K562 (cell line): ENCODE results near the gene NCF2. TPM values are rescaled to one million over a fixed set of nuclear protein-coding genes. Genes with fewer than 3 reads are reported as not detected.

ENCODE experiments used
- ASH1L ChIP-seq: fragments of 450-650 bp; IDR thresholded peaks from 2 replicates; pipeline ENCODE4 v1.6.1; 2018; ENCODE audit warnings: borderline replicate concordance, mild to moderate bottlenecking, low read depth; ENCODE audit not compliant: partially characterized antibody
- BCOR ChIP-seq: fragments of 450-650 bp; IDR thresholded peaks from 2 replicates; pipeline ENCODE4 v1.6.1; 2016
- CBFB ChIP-seq: sonication (generic); formaldehyde crosslinking; IDR thresholded peaks from 2 replicates; pipeline ENCODE4 v1.4.0; 2020; ENCODE audit warnings: mild to moderate bottlenecking, missing genetic modification reagents
- CBX2 ChIP-seq: fragments of 200-600 bp; sonication (generic); IDR thresholded peaks from one replicate; pipeline ENCODE4 v1.6.1; 2012; ENCODE audit warnings: mild to moderate bottlenecking, low read length, inconsistent platforms; ENCODE audit not compliant: insufficient read depth, poor library complexity, severe bottlenecking
- CHD1 ChIP-seq: fragments of 200-600 bp; sonication (generic); IDR thresholded peaks from one replicate; pipeline ENCODE4 v1.6.1; 2012; ENCODE audit warnings: mild to moderate bottlenecking, moderate library complexity, low read length, inconsistent platforms
- HDGF ChIP-seq: fragments of 450-650 bp; IDR thresholded peaks from 2 replicates; pipeline ENCODE4 v1.6.1; 2016
- HNRNPK ChIP-seq: fragments of 200-400 bp; formaldehyde crosslinking; IDR thresholded peaks from one replicate; pipeline ENCODE4 v1.6.1; 2018; ENCODE audit warnings: mild to moderate bottlenecking, low read depth, low read length; ENCODE audit not compliant: poor library complexity, severe bottlenecking
- HSF4 ChIP-seq: fragments of 250-450 bp; sonication (Bioruptor Pico); IDR thresholded peaks from 2 replicates; pipeline ENCODE4 v2.1.2; 2022; ENCODE audit warnings: mild to moderate bottlenecking, moderate library complexity, borderline replicate concordance
- JUND ChIP-seq, 2 experiments: IDR thresholded peaks; 2 replicates in 1 of 2; 3 replicates in 1 of 2; pipeline ENCODE4 v1.6.1; 2011; ENCODE audit warnings: borderline replicate concordance in 2 of 2, low read depth in 2 of 2, low read length in 2 of 2, improper control_type of control experiment in 1 of 2, missing biosample characterization in 1 of 2, missing genetic modification characterization in 1 of 2, missing genetic modification reagents in 1 of 2
- KAT2B ChIP-seq: IDR thresholded peaks from one replicate; pipeline ENCODE4 v1.6.1; 2012; ENCODE audit warnings: low read depth, mild to moderate bottlenecking, control low read depth, inconsistent platforms, low read length, moderate library complexity
- KDM1A ChIP-seq, 2 experiments: fragments of 450-650 bp; IDR thresholded peaks; 2 replicates each; pipeline ENCODE4 v1.6.1; 2016; ENCODE audit warnings: mild to moderate bottlenecking in 2 of 2
- L3MBTL2 ChIP-seq: fragments of 450-650 bp; IDR thresholded peaks from 2 replicates; pipeline ENCODE4 v1.6.1; 2016; ENCODE audit warnings: mild to moderate bottlenecking, moderate library complexity
- MCM3 ChIP-seq: fragments of 450-650 bp; IDR thresholded peaks from 2 replicates; pipeline ENCODE4 v1.6.1; 2016
- MIER1 ChIP-seq: fragments of 450-650 bp; IDR thresholded peaks from 2 replicates; pipeline ENCODE4 v1.6.1; 2016; ENCODE audit warnings: antibody characterized with exemption, mild to moderate bottlenecking, low read depth
- MTA1 ChIP-seq: fragments of 450-650 bp; IDR thresholded peaks from 2 replicates; pipeline ENCODE4 v1.6.1; 2017; ENCODE audit warnings: borderline replicate concordance
- MXI1 ChIP-seq: IDR thresholded peaks from 2 replicates; pipeline ENCODE4 v1.6.1; 2011; ENCODE audit warnings: low read depth, mild to moderate bottlenecking, improper control_type of control experiment, low read length
- NBN ChIP-seq: fragments of 450-650 bp; IDR thresholded peaks from 2 replicates; pipeline ENCODE4 v1.6.1; 2016; ENCODE audit warnings: low read depth, mild to moderate bottlenecking
- PHF20 ChIP-seq: fragments of 450-650 bp; IDR thresholded peaks from 2 replicates; pipeline ENCODE4 v1.6.1; 2018; ENCODE audit not compliant: partially characterized antibody
- SMARCA4 ChIP-seq: fragments of 450-650 bp; IDR thresholded peaks from 2 replicates; pipeline ENCODE4 v1.6.1; 2016
- SRSF9 ChIP-seq: fragments of 200-400 bp; formaldehyde crosslinking; IDR thresholded peaks from 2 replicates; pipeline ENCODE4 v1.6.1; 2017; ENCODE audit warnings: low read depth, low read length, borderline replicate concordance
- TFE3 ChIP-seq: fragments of 450-650 bp; formaldehyde crosslinking; IDR thresholded peaks from 2 replicates; pipeline ENCODE4 v1.4.0; 2020; ENCODE audit warnings: mild to moderate bottlenecking, mixed read lengths
- ZC3H8 ChIP-seq: fragments of 450-650 bp; IDR thresholded peaks from 2 replicates; pipeline ENCODE4 v1.6.1; 2017
- ZMIZ1 ChIP-seq, 2 experiments: fragments of 150-350 bp in 1 of 2; IDR thresholded peaks; 2 replicates each; pipeline ENCODE4 v1.6.1; 2012 to 2016; ENCODE audit warnings: low read depth in 2 of 2, low read length in 2 of 2, mild to moderate bottlenecking in 1 of 2, moderate library complexity in 1 of 2
- ZNF134 ChIP-seq: fragments of 250-450 bp; sonication (Bioruptor Pico); conservative IDR thresholded peaks from 2 replicates; pipeline ENCODE4 v1.4.0; 2020
- ZNF589 ChIP-seq: fragments of 200-800 bp; sonication (Bioruptor generic); IDR thresholded peaks from 2 replicates; pipeline ENCODE4 v1.6.1; 2016; ENCODE audit warnings: low read depth, missing genetic modification characterization, missing compliant biosample characterization
- ZNF695 ChIP-seq: fragments of 450-650 bp; formaldehyde crosslinking; IDR thresholded peaks from 2 replicates; pipeline ENCODE4 v1.4.0; 2020; ENCODE audit warnings: mild to moderate bottlenecking, moderate library complexity
- polyA plus RNA-seq, 8 experiments: library from polyadenylated mRNA; depleted of rRNA in 4 of 8; stranded (reverse) in 5 of 8; unstranded in 3 of 8; fragments of >200 nt; fragmentation: Nextera tagmentation in 2 of 8; fragmentation: Illumina TruSeq in 1 of 8; extraction: Ambion mirVana in 2 of 8; extraction: Trizol in 1 of 8; gene quantifications; 2 replicates each; pipeline versions ENCODE4 v1.2.1 to v1.2.3, GENCODE V29; 2011 to 2014; ENCODE audit warnings: inconsistent platforms in 1 of 8, missing spikeins in 1 of 8
- total RNA-seq, 7 experiments: library from RNA; depleted of rRNA in 6 of 7; stranded (reverse); fragments of >200 nt in 6 of 7; fragmentation: Illumina TruSeq in 2 of 7; extraction: Trizol in 2 of 7; gene quantifications; 2 replicates each; pipeline versions ENCODE4 v1.2.1 to v1.2.3, GENCODE V29; 2011 to 2021; ENCODE audit warnings: low replicate concordance in 1 of 7

The NCF2 gene
- total and polyA plus RNA-seq, 9 of the 15 experiments (the other 6 are each of a cell fraction or from before 2014, with no cell fraction given): 0.07 to 0.54 (median 0.16) TPM; not detected in 3

- TF ChIP-seq ZNF589 (CRISPR knock-in tag) (peak; percentile 51; the same call in 1 of the 2 replicates), ZMIZ1 (IDR thresholded peaks at IDR 0.05; ENCODE audit: low read depth in 2 of 2, low read length in 2 of 2) (no peak), MCM3 (no peak), HNRNPK (no peak), ZC3H8 (no peak), KDM1A (IDR thresholded peaks at IDR 0.05) (peak in 1 of 2 experiments; percentile 35; a peak in 1 of 4 replicates), BCOR (no peak), L3MBTL2 (no peak; the same call in 1 of the 2 replicates), MXI1 (0 out of 2 replicates have a peak, but pooled peaks have one; percentile 31), NBN (peak; percentile 30; the same call in 1 of the 2 replicates), CBFB (CRISPR knock-in tag) (no peak), ASH1L (no peak), JUND (IDR thresholded peaks at IDR 0.05; ENCODE audit: borderline replicate concordance, low read depth, low read length) (0 out of 2 replicates have a peak, but pooled peaks have one; percentile 26), JUND (tag; IDR thresholded peaks at IDR 0.05; ENCODE audit: borderline replicate concordance, low read depth, low read length) (no peak; the same call in 2 of the 3 replicates), SRSF9 (no peak), MIER1 (no peak), TFE3 (CRISPR knock-in tag) (no peak), CHD1 (no peak), SMARCA4 (peak; percentile 45; the same call in 1 of the 2 replicates), HDGF (no peak), HSF4 (CRISPR knock-in tag) (no peak), MTA1 (0 out of 2 replicates have a peak, but pooled peaks have one; percentile 73), ZNF134 (CRISPR knock-in tag) (no peak), CBX2 (no peak), KAT2B (no peak), ZNF695 (CRISPR knock-in tag) (no peak), PHF20 (no peak)
Measured at GRCh38 chr1:183633676-183634343, 43.6 kb upstream of the NCF2 start (continued).
